HepG2 (cell line): ENCODE data around the gene NCOA7. TPM values are rescaled to one million over a fixed set of nuclear protein-coding genes. Genes with fewer than 3 reads are reported as not detected.

Experiments used
- AKAP8 ChIP-seq: sonication (generic); formaldehyde crosslinking; IDR thresholded peaks from 2 replicates; pipeline ENCODE4 v1.5.1; 2020; ENCODE audit warnings: mild to moderate bottlenecking, missing genetic modification reagents
- ATRX ChIP-seq: sonication (generic); formaldehyde crosslinking; IDR thresholded peaks from 2 replicates; pipeline ENCODE4 v1.4.0; 2020; ENCODE audit warnings: missing genetic modification reagents, borderline replicate concordance
- FOXA1 ChIP-seq, 2 experiments: fragments of 450-650 bp in 1 of 2; sonication (generic) in 1 of 2; formaldehyde crosslinking in 1 of 2; IDR thresholded peaks; 2 replicates each; pipeline versions ENCODE4 v1.4.0 to v1.6.1; 2016 to 2020; ENCODE audit warnings: missing genetic modification reagents in 1 of 2
- HOXD1 ChIP-seq: sonication (generic); formaldehyde crosslinking; IDR thresholded peaks from 2 replicates; pipeline ENCODE4 v1.5.0; 2020; ENCODE audit warnings: missing genetic modification reagents
- KDM5A ChIP-seq: fragments of 200-600 bp; sonication (generic); IDR thresholded peaks from 2 replicates; pipeline ENCODE4 v1.7.0; 2018; ENCODE audit warnings: antibody characterized with exemption, mild to moderate bottlenecking, low read length, borderline replicate concordance
- KLF11 ChIP-seq: IDR thresholded peaks from 2 replicates; pipeline ENCODE4 v1.6.1; 2016; ENCODE audit warnings: missing compliant biosample characterization
- RAD21 ChIP-seq: fragments of 450-650 bp; formaldehyde crosslinking; IDR thresholded peaks from 2 replicates; pipeline ENCODE4 v1.5.0; 2020; ENCODE audit warnings: mild to moderate bottlenecking
- SALL2 ChIP-seq: sonication (generic); formaldehyde crosslinking; IDR thresholded peaks from 2 replicates; pipeline ENCODE4 v1.8.1; 2023; ENCODE audit warnings: mild to moderate bottlenecking, missing genetic modification reagents, inconsistent platforms
- SOX13 ChIP-seq, 3 experiments: fragments of 450-650 bp in 1 of 3; sonication (generic) in 1 of 3; formaldehyde crosslinking in 1 of 3; IDR thresholded peaks in 2 of 3; conservative IDR thresholded peaks in 1 of 3; 2 replicates each; pipeline versions ENCODE4 v1.5.0 to v1.6.1; 2016 to 2020; ENCODE audit warnings: antibody characterized with exemption in 1 of 3, mild to moderate bottlenecking in 1 of 3, missing compliant biosample characterization in 1 of 3, missing genetic modification reagents in 1 of 3, moderate library complexity in 1 of 3
- SOX6 ChIP-seq, 2 experiments: fragments of 450-650 bp in 1 of 2; sonication (generic) in 1 of 2; formaldehyde crosslinking in 1 of 2; IDR thresholded peaks; 2 replicates each; pipeline versions ENCODE4 v1.4.0 to v1.6.1; 2017 to 2020; ENCODE audit warnings: antibody characterized with exemption in 1 of 2, mild to moderate bottlenecking in 1 of 2, missing genetic modification reagents in 1 of 2
- TP53 ChIP-seq: sonication (generic); formaldehyde crosslinking; conservative IDR thresholded peaks from 2 replicates; pipeline ENCODE4 v1.4.0; 2020; ENCODE audit warnings: missing genetic modification reagents
- ZNF180 ChIP-seq: sonication (generic); formaldehyde crosslinking; IDR thresholded peaks from 2 replicates; pipeline ENCODE4 v1.4.0; 2020; ENCODE audit warnings: low read depth, missing genetic modification reagents, borderline replicate concordance
- ZNF33B ChIP-seq: sonication (generic); formaldehyde crosslinking; IDR thresholded peaks from 2 replicates; pipeline ENCODE4 v1.5.1; 2020; ENCODE audit warnings: mild to moderate bottlenecking, missing genetic modification reagents
- ZNF484 ChIP-seq: sonication (generic); formaldehyde crosslinking; IDR thresholded peaks from 2 replicates; pipeline ENCODE4 v1.5.1; 2020; ENCODE audit warnings: mild to moderate bottlenecking, low read depth, missing genetic modification reagents, borderline replicate concordance
- ZNF557 ChIP-seq: sonication (generic); formaldehyde crosslinking; IDR thresholded peaks from 2 replicates; pipeline ENCODE4 v1.4.0; 2020; ENCODE audit warnings: missing genetic modification reagents
- ZNF619 ChIP-seq: sonication (generic); formaldehyde crosslinking; IDR thresholded peaks from 2 replicates; pipeline ENCODE4 v1.4.0; 2020; ENCODE audit warnings: mild to moderate bottlenecking, missing genetic modification reagents
- ZNF777 ChIP-seq: sonication (generic); formaldehyde crosslinking; IDR thresholded peaks from 2 replicates; pipeline ENCODE4 v1.4.0; 2020; ENCODE audit warnings: missing genetic modification reagents
- ZNF781 ChIP-seq: sonication (generic); formaldehyde crosslinking; IDR thresholded peaks from 2 replicates; pipeline ENCODE4 v1.5.1; 2020; ENCODE audit warnings: borderline replicate concordance, mild to moderate bottlenecking, missing genetic modification reagents; ENCODE audit errors: not compliant biosample characterization
- ZNF841 ChIP-seq: sonication (generic); formaldehyde crosslinking; IDR thresholded peaks from 2 replicates; pipeline ENCODE4 v1.8.1; 2023; ENCODE audit warnings: missing genetic modification reagents, borderline replicate concordance
- polyA plus RNA-seq, 8 experiments: library from polyadenylated mRNA; depleted of rRNA in 3 of 8; stranded (reverse) in 7 of 8; unstranded in 1 of 8; fragments of >200 nt; fragmentation: Illumina TruSeq in 4 of 8; extraction: Trizol in 4 of 8; gene quantifications; 2 replicates each; pipeline versions ENCODE4 v1.2.1 to v1.2.3, GENCODE V29; 2011 to 2016; ENCODE audit warnings: low read depth in 4 of 8, missing spikeins in 1 of 8, mixed read lengths in 1 of 8; ENCODE audit not compliant: insufficient read depth in 1 of 8
- total RNA-seq, 5 experiments: library from RNA; depleted of rRNA; stranded (reverse); fragments of >200 nt; fragmentation: Illumina TruSeq; extraction: Trizol; gene quantifications; 2 replicates each; pipeline ENCODE4 v1.2.3, GENCODE V29; 2016; ENCODE audit warnings: low read depth in 1 of 5
- TF ChIP-seq, protein P1 (sequence below): sonication (generic); formaldehyde crosslinking; IDR thresholded peaks from 2 replicates; pipeline ENCODE4 v1.5.0; 2020; ENCODE audit warnings: mild to moderate bottlenecking, missing genetic modification reagents
- TF ChIP-seq, protein P2 (sequence below): sonication (generic); formaldehyde crosslinking; IDR thresholded peaks from 2 replicates; pipeline ENCODE4 v1.4.0; 2020; ENCODE audit warnings: missing genetic modification reagents
- TF ChIP-seq, protein P3 (sequence below): sonication (generic); formaldehyde crosslinking; IDR thresholded peaks from 2 replicates; pipeline ENCODE4 v1.4.0; 2020; ENCODE audit warnings: mild to moderate bottlenecking, missing genetic modification reagents

NCOA7 gene
- total and polyA plus RNA-seq, 2 of the 13 experiments (the other 11 are each of a cell fraction or from before 2014, with no cell fraction given): 13.6 to 20.8 TPM

DNA sequence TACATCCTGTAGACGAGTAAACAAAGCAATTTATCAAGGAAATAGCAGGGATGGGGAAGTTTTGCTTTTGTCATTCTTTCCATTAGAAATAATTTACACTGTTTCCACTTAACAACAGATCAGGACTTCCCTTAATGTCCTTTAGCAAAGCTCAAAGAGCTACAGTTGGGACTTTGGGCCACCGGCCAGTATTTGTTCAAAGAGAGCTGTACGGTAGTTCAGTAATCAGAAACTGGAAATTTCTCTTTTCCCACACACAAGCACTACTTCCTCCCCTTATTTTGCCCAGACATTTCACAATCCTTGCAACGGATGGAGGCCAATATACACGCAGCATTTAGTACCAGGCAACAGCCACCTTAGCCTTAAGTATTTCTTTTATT lies 153.7 kb downstream of the NCOA7 start (continued):
- TF ChIP-seq ATRX (CRISPR knock-in tag): no peak
- no peak for TF ChIP-seq ZNF557 (CRISPR knock-in tag)
- TF ChIP-seq ZNF841: no peak
- no peak for TF ChIP-seq ZNF484 (CRISPR knock-in tag)
- no peak for TF ChIP-seq TP53 (CRISPR knock-in tag)
- TF ChIP-seq HOXD1: no peak
- TF ChIP-seq ZNF619 (CRISPR knock-in tag): no peak
- TF ChIP-seq RAD21 (CRISPR knock-in tag): no peak
- TF ChIP-seq SOX6 (IDR thresholded peaks at IDR 0.05): no peak
- TF ChIP-seq SOX6 (CRISPR knock-in tag; IDR thresholded peaks at IDR 0.05): peak; percentile 94
- TF ChIP-seq, protein P1, sequence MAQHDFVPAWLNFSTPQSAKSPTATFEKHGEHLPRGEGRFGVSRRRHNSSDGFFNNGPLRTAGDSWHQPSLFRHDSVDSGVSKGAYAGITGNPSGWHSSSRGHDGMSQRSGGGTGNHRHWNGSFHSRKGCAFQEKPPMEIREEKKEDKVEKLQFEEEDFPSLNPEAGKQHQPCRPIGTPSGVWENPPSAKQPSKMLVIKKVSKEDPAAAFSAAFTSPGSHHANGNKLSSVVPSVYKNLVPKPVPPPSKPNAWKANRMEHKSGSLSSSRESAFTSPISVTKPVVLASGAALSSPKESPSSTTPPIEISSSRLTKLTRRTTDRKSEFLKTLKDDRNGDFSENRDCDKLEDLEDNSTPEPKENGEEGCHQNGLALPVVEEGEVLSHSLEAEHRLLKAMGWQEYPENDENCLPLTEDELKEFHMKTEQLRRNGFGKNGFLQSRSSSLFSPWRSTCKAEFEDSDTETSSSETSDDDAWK (CRISPR knock-in tag): no peak
- peak; percentile 59; the same call in 1 of the 2 replicates for TF ChIP-seq SOX13 (IDR thresholded peaks at IDR 0.05)
- TF ChIP-seq SOX13 (CRISPR knock-in tag; conservative IDR thresholded peaks at IDR 0.05 in 1 of 2, IDR thresholded peaks at IDR 0.05 in 1 of 2): peak in 1 of 2 experiments; percentile 88; a peak in 2 of 4 replicates
- TF ChIP-seq ZNF781 (CRISPR knock-in tag): no peak
- no peak for TF ChIP-seq ZNF777
- TF ChIP-seq KDM5A: no peak
- no peak for TF ChIP-seq KLF11 (CRISPR knock-in tag)
- no peak for TF ChIP-seq ZNF33B (CRISPR knock-in tag)
- TF ChIP-seq, protein P2, sequence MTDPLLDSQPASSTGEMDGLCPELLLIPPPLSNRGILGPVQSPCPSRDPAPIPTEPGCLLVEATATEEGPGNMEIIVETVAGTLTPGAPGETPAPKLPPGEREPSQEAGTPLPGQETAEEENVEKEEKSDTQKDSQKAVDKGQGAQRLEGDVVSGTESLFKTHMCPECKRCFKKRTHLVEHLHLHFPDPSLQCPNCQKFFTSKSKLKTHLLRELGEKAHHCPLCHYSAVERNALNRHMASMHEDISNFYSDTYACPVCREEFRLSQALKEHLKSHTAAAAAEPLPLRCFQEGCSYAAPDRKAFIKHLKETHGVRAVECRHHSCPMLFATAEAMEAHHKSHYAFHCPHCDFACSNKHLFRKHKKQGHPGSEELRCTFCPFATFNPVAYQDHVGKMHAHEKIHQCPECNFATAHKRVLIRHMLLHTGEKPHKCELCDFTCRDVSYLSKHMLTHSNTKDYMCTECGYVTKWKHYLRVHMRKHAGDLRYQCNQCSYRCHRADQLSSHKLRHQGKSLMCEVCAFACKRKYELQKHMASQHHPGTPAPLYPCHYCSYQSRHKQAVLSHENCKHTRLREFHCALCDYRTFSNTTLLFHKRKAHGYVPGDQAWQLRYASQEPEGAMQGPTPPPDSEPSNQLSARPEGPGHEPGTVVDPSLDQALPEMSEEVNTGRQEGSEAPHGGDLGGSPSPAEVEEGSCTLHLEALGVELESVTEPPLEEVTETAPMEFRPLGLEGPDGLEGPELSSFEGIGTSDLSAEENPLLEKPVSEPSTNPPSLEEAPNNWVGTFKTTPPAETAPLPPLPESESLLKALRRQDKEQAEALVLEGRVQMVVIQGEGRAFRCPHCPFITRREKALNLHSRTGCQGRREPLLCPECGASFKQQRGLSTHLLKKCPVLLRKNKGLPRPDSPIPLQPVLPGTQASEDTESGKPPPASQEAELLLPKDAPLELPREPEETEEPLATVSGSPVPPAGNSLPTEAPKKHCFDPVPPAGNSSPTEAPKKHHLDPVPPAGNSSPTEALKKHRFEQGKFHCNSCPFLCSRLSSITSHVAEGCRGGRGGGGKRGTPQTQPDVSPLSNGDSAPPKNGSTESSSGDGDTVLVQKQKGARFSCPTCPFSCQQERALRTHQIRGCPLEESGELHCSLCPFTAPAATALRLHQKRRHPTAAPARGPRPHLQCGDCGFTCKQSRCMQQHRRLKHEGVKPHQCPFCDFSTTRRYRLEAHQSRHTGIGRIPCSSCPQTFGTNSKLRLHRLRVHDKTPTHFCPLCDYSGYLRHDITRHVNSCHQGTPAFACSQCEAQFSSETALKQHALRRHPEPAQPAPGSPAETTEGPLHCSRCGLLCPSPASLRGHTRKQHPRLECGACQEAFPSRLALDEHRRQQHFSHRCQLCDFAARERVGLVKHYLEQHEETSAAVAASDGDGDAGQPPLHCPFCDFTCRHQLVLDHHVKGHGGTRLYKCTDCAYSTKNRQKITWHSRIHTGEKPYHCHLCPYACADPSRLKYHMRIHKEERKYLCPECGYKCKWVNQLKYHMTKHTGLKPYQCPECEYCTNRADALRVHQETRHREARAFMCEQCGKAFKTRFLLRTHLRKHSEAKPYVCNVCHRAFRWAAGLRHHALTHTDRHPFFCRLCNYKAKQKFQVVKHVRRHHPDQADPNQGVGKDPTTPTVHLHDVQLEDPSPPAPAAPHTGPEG (CRISPR knock-in tag): no peak
- no peak for TF ChIP-seq ZNF180
- no peak for TF ChIP-seq FOXA1 (IDR thresholded peaks at IDR 0.05)
- peak; percentile 67 for TF ChIP-seq FOXA1 (CRISPR knock-in tag; IDR thresholded peaks at IDR 0.05)
- TF ChIP-seq, protein P3, sequence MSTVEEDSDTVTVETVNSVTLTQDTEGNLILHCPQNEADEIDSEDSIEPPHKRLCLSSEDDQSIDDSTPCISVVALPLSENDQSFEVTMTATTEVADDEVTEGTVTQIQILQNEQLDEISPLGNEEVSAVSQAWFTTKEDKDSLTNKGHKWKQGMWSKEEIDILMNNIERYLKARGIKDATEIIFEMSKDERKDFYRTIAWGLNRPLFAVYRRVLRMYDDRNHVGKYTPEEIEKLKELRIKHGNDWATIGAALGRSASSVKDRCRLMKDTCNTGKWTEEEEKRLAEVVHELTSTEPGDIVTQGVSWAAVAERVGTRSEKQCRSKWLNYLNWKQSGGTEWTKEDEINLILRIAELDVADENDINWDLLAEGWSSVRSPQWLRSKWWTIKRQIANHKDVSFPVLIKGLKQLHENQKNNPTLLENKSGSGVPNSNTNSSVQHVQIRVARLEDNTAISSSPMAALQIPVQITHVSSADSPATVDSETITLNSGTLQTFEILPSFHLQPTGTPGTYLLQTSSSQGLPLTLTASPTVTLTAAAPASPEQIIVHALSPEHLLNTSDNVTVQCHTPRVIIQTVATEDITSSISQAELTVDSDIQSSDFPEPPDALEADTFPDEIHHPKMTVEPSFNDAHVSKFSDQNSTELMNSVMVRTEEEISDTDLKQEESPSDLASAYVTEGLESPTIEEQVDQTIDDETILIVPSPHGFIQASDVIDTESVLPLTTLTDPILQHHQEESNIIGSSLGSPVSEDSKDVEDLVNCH (CRISPR knock-in tag): no peak
- no peak for TF ChIP-seq AKAP8 (CRISPR knock-in tag)
- no peak for TF ChIP-seq SALL2 (CRISPR knock-in tag)
